ENCODE data around the gene PODXL. TPM values are rescaled to one million over a fixed set of nuclear protein-coding genes. Genes with fewer than 3 reads are reported as not detected.

The PODXL gene
- total RNA-seq, 4 donors from 2014 or later, result 7.6 to 44.5 (median 20.2) TPM

GRCh38 chr7:131487217-131487616 is 69.2 kb downstream of the PODXL start:
- TF ChIP-seq CTCF (IDR thresholded peaks at IDR 0.05; ENCODE audit: low read depth), result no peak

- no peak for TF ChIP-seq CTCF (IDR thresholded peaks at IDR 0.05; ENCODE audit: low read depth)
These were observed 70.1 kb downstream of the PODXL start for GRCh38 chr7:131486346-131486745.

GRCh38 chr7:131483586-131483985 is 72.8 kb downstream of the PODXL start:
- TF ChIP-seq CTCF (IDR thresholded peaks at IDR 0.05; ENCODE audit: low read depth), result no peak

GRCh38 chr7:131482800-131483199 is 73.6 kb downstream of the PODXL start:
- no peak for TF ChIP-seq CTCF (IDR thresholded peaks at IDR 0.05; ENCODE audit: low read depth)

GRCh38 chr7:131480384-131481315 is 75.8 kb downstream of the PODXL start:
- no peak for TF ChIP-seq CTCF (IDR thresholded peaks at IDR 0.05; ENCODE audit: low read depth)

GRCh38 chr7:131476740-131477139 is 79.7 kb downstream of the PODXL start:
- no peak for TF ChIP-seq CTCF (IDR thresholded peaks at IDR 0.05; ENCODE audit: low read depth)

GRCh38 chr7:131471250-131472004 is 85.0 kb downstream of the PODXL start:
- no peak for TF ChIP-seq CTCF (IDR thresholded peaks at IDR 0.05; ENCODE audit: low read depth)

All from subcutaneous adipose tissue (tissue), 4 donors.